C4-2B (cell line): ENCODE results near the gene ISYNA1.

ENCODE experiments used
- CTCF ChIP-seq: fragments of 450-650 bp; conservative IDR thresholded peaks from 2 replicates; pipeline ENCODE4 v1.5.1; 2017; ENCODE audit warnings: mild to moderate bottlenecking
- ZFX ChIP-seq: fragments of 450-650 bp; IDR thresholded peaks from 2 replicates; pipeline ENCODE4 v1.6.1; 2017

GRCh38 chr19:18389726-18390064 lies 48.2 kb downstream of the ISYNA1 start:
- no peak for TF ChIP-seq CTCF
- no peak for TF ChIP-seq ZFX
